ENCODE measurements around the gene CDCA8.
"Not testable (repeated sequence)": the region's sequence is repeated elsewhere in the genome, so short reads cannot be mapped to it uniquely, and the experiment has no call there.

CDCA8 gene

DNA sequence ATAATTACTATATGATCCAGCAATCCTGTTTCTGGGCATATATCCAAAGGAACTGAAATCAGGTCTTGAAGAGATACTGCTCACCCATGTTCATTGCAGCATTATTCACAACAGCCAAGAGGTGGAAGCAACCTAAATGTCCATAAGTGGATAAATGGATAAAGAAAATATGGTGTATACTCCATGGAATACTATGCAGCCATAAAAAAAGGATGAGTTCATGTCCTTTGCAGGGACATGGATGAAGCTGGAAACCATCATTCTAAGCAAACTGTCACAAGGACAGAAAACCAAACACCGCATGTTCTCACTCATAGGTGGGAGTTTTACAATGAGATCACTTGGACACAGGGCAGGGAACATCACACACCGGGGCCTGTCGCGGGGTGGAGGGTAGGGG lies 46.3 kb downstream of the CDCA8 start:
- not testable (repeated sequence) for DNase-seq (ENCODE audit: low read depth)

DNA sequence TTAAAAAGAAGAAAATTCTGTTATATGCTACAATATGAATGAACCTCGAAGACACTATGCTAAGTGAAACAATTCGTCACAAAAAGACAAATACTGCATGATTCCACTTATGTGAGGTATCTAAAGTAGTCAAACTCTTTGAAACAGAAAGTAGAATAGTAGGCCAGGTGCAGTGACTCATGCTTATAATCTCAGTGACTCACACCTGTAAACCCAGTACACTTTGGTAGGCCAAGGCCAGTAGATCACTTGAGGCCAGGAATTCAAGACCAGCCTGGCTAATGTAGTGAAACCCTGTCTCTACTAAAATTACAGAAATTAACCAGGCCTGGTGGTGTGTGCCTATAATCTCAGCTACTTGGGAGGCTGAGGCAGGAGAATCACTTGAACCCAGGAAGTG lies 46.9 kb downstream of the CDCA8 start:
- no peak for DNase-seq (ENCODE audit: low read depth)

DNA sequence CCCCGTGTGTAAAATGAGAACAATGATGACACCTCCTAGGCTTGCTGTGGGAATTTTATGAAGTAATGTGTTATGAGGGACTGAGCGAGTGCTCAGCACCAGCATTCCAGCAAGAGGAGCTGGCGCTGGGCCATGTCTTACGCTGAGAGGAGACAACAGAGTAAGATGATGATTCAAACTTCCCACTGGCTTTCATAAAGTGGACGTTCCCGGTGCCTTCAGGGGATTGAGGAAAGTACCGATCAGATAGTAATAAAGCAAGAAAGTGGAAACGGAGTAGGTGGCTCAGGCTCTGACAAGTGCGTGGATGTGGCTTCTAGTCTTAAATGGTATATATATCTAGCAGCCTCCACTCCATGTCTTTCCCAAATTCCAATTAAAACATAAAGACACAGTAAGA lies 48.8 kb downstream of the CDCA8 start:
- DNase-seq (ENCODE audit: low read depth), result no peak

DNA sequence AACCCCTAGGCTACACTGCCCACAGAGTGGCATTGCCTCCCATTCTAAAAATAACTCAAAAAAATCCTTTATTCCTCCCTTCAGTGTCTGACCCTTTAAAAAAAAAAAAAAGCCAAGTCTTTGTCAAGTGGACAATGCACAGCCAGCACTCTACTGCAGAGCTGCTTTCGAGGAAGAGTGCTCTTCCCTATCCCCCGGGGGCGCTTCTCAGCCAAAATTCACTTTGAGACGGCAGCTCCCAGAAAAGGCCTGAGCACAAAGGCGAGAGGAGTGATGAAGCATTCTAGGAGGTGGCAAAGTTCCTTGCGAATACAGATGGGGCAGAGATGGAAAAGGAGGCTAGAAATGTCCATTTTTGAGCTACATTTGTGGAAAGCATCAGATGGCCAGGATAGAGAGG lies 49.3 kb downstream of the CDCA8 start:
- DNase-seq (ENCODE audit: low read depth), result no peak

DNA sequence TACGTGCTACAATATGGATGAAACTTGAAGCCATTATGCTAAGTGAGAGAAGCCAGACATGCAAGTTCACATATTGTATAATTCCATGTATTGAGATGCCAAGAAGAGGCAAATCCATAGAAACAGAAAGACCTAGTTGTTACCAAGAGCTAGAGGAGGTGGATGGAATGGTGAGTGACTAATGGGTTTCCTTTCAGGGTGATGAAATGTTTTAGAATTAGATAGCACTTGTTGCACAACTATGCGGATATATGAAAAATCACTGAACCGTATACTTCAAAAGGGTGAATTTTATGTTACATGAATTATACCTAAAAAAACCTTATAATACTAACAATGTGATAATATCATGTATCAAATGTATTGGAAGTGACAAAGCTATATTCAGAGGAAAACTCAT lies 54.5 kb downstream of the CDCA8 start:
- no peak for DNase-seq (ENCODE audit: low read depth)

DNA sequence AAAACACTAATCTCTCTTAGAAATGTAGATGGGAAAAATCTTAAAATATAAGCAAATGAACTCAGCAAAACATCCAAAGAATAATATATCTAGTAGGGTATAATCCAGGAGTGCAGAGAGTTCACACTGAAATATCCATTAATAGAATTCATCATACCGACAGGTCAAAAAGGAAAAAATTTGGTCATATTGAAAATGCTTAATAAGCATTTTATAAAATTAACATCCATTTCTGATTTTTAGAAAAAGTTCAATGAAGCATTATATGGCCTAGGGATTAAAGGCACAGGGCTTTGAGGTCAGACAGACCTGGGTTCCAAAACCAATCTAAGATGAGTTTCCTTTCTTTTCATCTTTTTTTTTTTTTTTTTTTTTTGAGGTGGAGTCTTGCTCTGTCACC lies 56.2 kb downstream of the CDCA8 start:
- DNase-seq (ENCODE audit: low read depth), result no peak

DNA sequence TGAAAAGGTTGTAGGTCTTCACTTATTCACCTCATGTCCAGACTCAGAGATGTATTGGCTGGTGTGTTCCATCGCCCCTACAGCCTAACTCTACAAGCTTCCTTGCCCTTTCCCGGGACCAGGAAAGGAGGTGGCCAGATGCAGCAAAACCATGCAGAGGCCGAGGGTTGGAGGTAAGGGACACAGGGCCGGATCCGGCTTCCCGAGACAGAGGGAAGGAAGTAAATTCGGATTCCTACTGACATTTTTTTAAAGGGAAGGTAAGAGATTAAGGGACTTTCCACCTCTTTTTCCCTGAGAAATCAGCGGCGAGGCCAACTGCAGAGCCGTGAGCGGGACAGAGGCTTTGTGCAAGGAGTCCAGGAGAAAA lies 59.9 kb downstream of the CDCA8 start:
- no peak for DNase-seq (ENCODE audit: low read depth)

DNA sequence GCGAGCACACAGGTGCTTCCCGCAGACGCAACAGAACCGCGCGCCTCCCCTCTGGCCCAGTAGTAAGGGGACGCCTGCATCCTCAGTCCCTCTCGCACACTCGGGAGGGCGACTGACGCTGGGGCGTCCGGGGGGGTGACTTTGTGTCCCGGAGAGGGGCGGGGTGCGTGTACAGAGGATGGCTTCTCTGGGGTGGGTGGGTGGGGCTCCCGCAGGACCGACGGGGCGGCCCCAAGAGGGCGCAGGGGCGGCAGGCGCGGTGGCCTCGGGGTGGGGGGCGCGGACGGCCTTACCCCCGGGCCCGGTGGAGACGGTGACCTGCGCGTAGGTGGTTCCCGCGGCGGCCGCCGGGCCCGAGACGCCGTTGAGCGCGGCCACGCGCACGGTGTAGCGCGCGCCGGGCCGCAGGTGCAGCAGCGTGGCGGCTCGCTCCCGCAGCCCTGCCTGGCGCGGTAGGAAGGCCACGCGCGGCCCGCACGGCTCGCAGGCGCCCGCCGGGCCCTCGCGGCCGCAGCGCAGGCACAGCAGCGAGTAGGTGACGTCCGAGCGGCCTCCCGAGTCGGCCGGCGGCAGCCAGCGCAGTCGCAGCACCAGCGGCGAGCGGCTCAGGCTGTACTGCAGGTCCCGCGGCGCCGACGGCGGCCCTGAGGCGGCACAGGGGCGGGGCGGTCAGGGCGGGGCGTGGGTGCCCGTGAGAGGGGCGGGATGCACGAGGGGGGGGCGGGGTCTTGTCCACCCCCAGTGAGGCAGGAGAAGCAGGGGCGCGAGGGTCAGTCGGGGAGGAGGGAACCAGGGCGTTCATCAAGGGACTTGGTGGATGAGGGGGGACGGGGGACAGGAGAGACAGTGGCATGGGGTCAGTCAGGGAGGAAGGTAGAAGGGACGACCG lies 60.5 kb downstream of the CDCA8 start:
- no peak for DNase-seq (ENCODE audit: low read depth)

DNA sequence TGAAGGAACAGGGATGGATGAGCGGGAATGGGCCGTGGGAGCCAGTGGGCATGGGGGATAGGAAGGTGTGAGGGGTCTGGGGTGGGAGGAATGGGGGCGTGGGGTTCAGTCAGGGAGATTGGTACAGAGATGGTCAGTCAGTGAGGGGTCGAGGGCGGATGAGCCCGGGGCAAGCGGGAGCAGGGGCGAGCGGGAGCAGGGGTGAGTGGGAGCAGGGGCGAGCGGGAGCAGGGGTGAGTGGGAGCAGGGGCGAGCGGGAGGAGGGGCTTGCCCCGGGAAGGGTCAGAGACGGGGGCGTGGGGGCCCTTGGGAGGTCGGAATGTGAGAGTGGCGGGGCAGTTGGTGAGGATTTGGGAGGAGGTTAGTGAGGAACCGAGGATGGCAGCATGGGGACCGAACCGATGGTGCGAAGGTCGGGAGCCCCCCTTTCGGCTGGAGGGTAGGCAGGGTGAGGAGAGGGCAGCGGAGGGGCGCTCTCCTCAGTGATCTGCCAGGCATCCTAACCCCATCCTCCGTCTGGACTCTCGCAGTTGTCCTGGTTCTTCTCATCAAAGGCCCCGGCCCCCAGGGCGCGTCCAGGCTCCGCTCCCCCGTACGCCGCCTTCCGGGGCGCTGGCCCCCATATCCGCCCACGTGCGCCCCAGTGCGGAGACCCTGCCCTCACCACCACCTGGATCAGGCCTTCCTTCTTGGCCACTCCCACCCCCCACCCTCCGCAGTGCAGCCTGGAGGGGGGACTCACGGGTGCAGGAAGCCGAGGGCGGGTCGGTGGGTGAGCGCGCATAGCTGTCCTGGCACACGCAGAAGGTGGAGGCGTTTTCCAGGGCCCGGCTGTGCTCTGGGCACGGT lies 61.4 kb downstream of the CDCA8 start:
- DNase-seq (ENCODE audit: low read depth), result no peak

DNA sequence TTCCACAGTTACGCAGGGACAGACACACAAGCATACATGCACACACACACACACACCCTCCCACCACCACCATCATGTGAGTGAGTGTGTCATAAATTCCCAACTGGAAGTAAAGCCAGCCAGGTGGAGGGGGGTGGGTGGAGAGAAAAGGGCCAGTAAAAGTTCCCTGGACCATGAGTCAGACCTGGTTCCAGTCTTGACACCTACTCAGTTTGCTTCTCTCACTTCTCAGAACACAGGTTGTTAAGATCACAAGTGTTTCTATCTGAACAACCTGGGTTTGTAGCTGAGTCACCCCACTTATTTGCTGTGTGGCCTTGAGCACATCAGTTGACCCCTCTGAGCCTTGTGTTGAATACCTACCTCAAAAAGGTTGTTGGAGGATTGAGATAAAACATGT lies 63.0 kb downstream of the CDCA8 start:
- DNase-seq (ENCODE audit: low read depth), result no peak

DNA sequence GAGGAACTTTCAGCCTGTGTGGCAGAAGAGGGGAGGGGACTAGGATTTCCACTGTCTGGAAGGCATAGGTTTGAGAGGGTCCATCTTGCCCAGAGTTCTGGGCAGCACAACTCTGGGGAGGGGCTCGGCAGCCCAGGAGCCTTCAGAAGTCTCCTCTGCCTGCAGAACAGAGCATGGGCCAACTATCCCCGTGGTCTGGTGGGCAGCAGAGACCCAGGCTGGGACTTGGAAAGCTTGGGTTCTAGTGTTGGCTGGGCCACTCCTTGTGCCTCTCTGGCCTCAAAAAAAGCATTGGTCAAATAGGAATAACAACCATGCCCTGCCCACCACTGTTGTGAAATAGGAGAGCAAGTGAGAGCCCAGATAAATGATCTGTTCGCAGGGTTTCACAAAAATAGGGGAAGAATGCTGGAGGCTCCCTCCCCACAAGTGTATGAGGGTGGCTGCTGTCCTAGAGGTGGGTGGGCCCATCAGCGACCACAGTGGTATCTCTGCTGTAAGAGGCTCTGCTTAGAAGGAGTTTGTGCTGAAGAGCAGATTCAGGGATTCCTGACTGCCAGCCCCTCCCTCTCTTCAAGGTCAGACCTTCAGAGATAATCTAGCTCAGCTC lies 63.7 kb downstream of the CDCA8 start:
- DNase-seq (ENCODE audit: low read depth), result no peak
